Measurements from ENCODE around the gene CELF4.

CELF4 gene

GRCh38 chr18:37539236-37539635 lies 26.4 kb downstream of the CELF4 start:
- Histone ChIP-seq H3K4me1 (ENCODE audit: control insufficient read depth in 2 of 2, insufficient read depth in 2 of 2, low read length in 2 of 2) (no peaks in the 10 kb centered on the region), H3K9me3 (ENCODE audit: control insufficient read depth in 2 of 2, low read length in 2 of 2) (no peaks in the 10 kb centered on the region), H3K4me3 (ENCODE audit: low read length in 2 of 2) (no peak overlapping the region), H3K36me3 (ENCODE audit: control insufficient read depth in 2 of 2, insufficient read depth in 2 of 2, low read length in 2 of 2) (no peaks in the 10 kb centered on the region), H3K9ac (ENCODE audit: low read depth in 1 of 2, low read length in 2 of 2) (no peak overlapping the region), H3K27me3 (ENCODE audit: control insufficient read depth in 2 of 2, insufficient read depth in 2 of 2, low read length in 2 of 2) (peaks cover 14 to 19% of the 10 kb centered on the region in 2 donors), H3K27ac (ENCODE audit: low read depth in 2 of 2, low read length in 2 of 2) (no peak overlapping the region)

DNA sequence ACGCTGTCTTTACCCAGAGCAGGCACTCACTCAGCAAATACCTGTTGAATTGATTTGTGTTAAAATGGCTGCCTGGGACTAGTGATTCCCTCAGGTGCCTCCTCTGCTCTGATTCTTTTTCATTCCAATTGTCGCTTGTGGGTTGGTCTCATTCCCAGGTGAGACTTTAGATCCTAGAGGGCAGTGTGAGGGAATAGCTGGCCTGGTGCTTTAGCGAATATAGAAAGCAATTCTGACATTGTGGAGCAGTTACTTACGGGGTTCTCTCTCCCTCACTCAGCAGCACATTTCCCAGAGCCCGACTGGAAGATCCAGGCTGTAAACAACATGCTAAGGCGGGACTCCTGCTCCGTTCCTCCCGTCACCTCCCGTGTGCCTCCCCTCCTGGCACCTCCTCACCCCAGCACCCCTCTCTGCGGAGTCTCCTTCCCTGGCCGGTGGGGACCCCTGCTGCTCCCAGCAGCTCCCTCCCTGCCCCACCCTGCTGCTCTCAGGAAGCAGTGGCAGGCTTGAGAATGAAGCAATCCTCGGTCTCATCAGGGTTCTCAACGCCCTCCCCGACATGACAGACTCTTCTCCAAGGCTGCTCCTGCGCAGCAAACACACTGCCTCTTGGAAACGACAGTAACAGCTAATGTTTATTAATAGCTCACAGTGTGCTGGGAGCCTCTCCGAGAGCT lies 26.9 kb downstream of the CELF4 start:
- H3K9ac ChIP-seq (ENCODE audit: low read depth in 1 of 2, low read length in 2 of 2): no peak overlapping the region
- H3K4me3 ChIP-seq (ENCODE audit: low read length in 2 of 2): no peak overlapping the region
- H3K27ac ChIP-seq (ENCODE audit: low read depth in 2 of 2, low read length in 2 of 2): no peak overlapping the region
- H3K36me3 ChIP-seq (ENCODE audit: control insufficient read depth in 2 of 2, insufficient read depth in 2 of 2, low read length in 2 of 2): no peaks in the 10 kb centered on the region
- no peaks in the 10 kb centered on the region for H3K9me3 ChIP-seq (ENCODE audit: control insufficient read depth in 2 of 2, low read length in 2 of 2)
- H3K27me3 ChIP-seq (ENCODE audit: control insufficient read depth in 2 of 2, insufficient read depth in 2 of 2, low read length in 2 of 2): peaks cover 14 to 19% of the 10 kb centered on the region in 2 donors
- H3K4me1 ChIP-seq (ENCODE audit: control insufficient read depth in 2 of 2, insufficient read depth in 2 of 2, low read length in 2 of 2): no peaks in the 10 kb centered on the region

- no peaks in the 10 kb centered on the region for H3K36me3 ChIP-seq (ENCODE audit: control insufficient read depth in 2 of 2, insufficient read depth in 2 of 2, low read length in 2 of 2)
- H3K4me3 ChIP-seq (ENCODE audit: low read length in 2 of 2): no peak overlapping the region
- no peak overlapping the region for H3K27ac ChIP-seq (ENCODE audit: low read depth in 2 of 2, low read length in 2 of 2)
- H3K4me1 ChIP-seq (ENCODE audit: control insufficient read depth in 2 of 2, insufficient read depth in 2 of 2, low read length in 2 of 2): no peaks in the 10 kb centered on the region
- no peak overlapping the region for H3K9ac ChIP-seq (ENCODE audit: low read depth in 1 of 2, low read length in 2 of 2)
- H3K9me3 ChIP-seq (ENCODE audit: control insufficient read depth in 2 of 2, low read length in 2 of 2): no peaks in the 10 kb centered on the region
- peaks cover 14 to 19% of the 10 kb centered on the region in 2 donors for H3K27me3 ChIP-seq (ENCODE audit: control insufficient read depth in 2 of 2, insufficient read depth in 2 of 2, low read length in 2 of 2)
Measured at GRCh38 chr18:37537868-37538525, 27.6 kb downstream of the CELF4 start.

- Histone ChIP-seq H3K36me3 (ENCODE audit: control insufficient read depth in 2 of 2, insufficient read depth in 2 of 2, low read length in 2 of 2) (no peaks in the 10 kb centered on the region), H3K9me3 (ENCODE audit: control insufficient read depth in 2 of 2, low read length in 2 of 2) (no peaks in the 10 kb centered on the region), H3K27me3 (ENCODE audit: control insufficient read depth in 2 of 2, insufficient read depth in 2 of 2, low read length in 2 of 2) (peaks cover 14 to 19% of the 10 kb centered on the region in 2 donors), H3K4me3 (ENCODE audit: low read length in 2 of 2) (no peak overlapping the region), H3K9ac (ENCODE audit: low read depth in 1 of 2, low read length in 2 of 2) (no peak overlapping the region), H3K27ac (ENCODE audit: low read depth in 2 of 2, low read length in 2 of 2) (no peak overlapping the region), H3K4me1 (ENCODE audit: control insufficient read depth in 2 of 2, insufficient read depth in 2 of 2, low read length in 2 of 2) (no peaks in the 10 kb centered on the region)
Measured at GRCh38 chr18:37536656-37537055, 28.9 kb downstream of the CELF4 start.

- H3K4me3 ChIP-seq (ENCODE audit: low read length in 2 of 2): no peak overlapping the region
Measured at GRCh38 chr18:37535968-37536367, 29.6 kb downstream of the CELF4 start.

GRCh38 chr18:37534627-37535026 lies 31.0 kb downstream of the CELF4 start:
- no peak overlapping the region for H3K4me3 ChIP-seq (ENCODE audit: low read length in 2 of 2)
- H3K27me3 ChIP-seq (ENCODE audit: control insufficient read depth in 2 of 2, insufficient read depth in 2 of 2, low read length in 2 of 2): peaks cover 12 to 14% of the 10 kb centered on the region in 2 donors
- H3K9me3 ChIP-seq (ENCODE audit: control insufficient read depth in 2 of 2, low read length in 2 of 2): no peaks in the 10 kb centered on the region
- no peak overlapping the region for H3K9ac ChIP-seq (ENCODE audit: low read depth in 1 of 2, low read length in 2 of 2)
- no peaks in the 10 kb centered on the region for H3K36me3 ChIP-seq (ENCODE audit: control insufficient read depth in 2 of 2, insufficient read depth in 2 of 2, low read length in 2 of 2)
- no peak overlapping the region for H3K27ac ChIP-seq (ENCODE audit: low read depth in 2 of 2, low read length in 2 of 2)
- no peaks in the 10 kb centered on the region for H3K4me1 ChIP-seq (ENCODE audit: control insufficient read depth in 2 of 2, insufficient read depth in 2 of 2, low read length in 2 of 2)

More at GRCh38 chr18:37535968-37536367, 29.6 kb downstream of the CELF4 start:
- H3K27me3 ChIP-seq (ENCODE audit: control insufficient read depth in 2 of 2, insufficient read depth in 2 of 2, low read length in 2 of 2): peaks cover 14 to 19% of the 10 kb centered on the region in 2 donors
- no peak overlapping the region for H3K27ac ChIP-seq (ENCODE audit: low read depth in 2 of 2, low read length in 2 of 2)
- H3K36me3 ChIP-seq (ENCODE audit: control insufficient read depth in 2 of 2, insufficient read depth in 2 of 2, low read length in 2 of 2): no peaks in the 10 kb centered on the region
- H3K4me1 ChIP-seq (ENCODE audit: control insufficient read depth in 2 of 2, insufficient read depth in 2 of 2, low read length in 2 of 2): no peaks in the 10 kb centered on the region
- H3K9ac ChIP-seq (ENCODE audit: low read depth in 1 of 2, low read length in 2 of 2): no peak overlapping the region
- H3K9me3 ChIP-seq (ENCODE audit: control insufficient read depth in 2 of 2, low read length in 2 of 2): no peaks in the 10 kb centered on the region

DNA sequence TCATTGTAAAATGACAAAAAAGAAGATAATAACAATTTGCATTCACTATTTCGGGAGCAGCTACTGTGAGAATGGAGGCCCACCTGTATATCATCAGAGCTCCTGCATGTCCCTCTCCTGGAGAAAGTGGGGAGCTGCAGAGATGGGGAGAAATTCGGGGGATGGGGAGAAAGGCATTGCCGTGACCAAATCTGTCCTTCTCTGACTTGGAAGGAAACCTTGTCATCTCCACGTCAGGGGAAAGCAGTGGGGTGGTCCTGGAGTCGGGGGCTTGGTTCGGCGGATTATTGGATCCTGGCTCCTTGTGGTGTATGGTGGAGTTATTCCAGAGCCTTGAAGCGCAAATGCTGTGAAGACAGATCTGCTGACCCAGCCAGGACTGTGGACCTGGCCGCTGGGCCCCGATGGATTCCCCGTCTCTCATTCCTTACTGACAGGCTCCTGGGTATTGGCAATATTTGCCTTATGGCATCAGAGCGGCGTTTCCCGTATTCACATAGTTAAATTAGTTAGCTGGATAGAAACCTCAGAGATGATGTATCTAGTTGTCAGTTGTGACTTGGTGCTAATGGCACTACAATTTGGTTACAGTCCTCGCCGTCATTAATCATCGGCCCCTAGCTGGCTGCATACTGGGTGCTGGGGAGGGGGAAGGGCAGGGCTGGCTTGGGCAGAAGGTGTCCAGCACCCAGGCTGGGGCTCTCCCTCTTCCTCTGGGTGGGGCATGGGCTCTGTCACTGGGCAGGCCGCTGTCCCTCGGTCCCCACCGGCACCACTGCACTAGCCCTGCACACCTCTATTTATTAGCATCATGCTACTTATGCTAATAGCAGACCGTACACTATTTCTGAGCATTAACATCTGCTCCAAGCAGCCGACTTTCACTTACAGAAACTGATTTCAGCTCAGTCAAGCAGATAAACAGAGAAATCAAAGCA lies 31.7 kb downstream of the CELF4 start:
- no peak overlapping the region for H3K9ac ChIP-seq (ENCODE audit: low read depth in 1 of 2, low read length in 2 of 2)
- no peaks in the 10 kb centered on the region for H3K4me1 ChIP-seq (ENCODE audit: control insufficient read depth in 2 of 2, insufficient read depth in 2 of 2, low read length in 2 of 2)
- no peaks in the 10 kb centered on the region for H3K36me3 ChIP-seq (ENCODE audit: control insufficient read depth in 2 of 2, insufficient read depth in 2 of 2, low read length in 2 of 2)
- H3K27ac ChIP-seq (ENCODE audit: low read depth in 2 of 2, low read length in 2 of 2): no peak overlapping the region
- H3K9me3 ChIP-seq (ENCODE audit: control insufficient read depth in 2 of 2, low read length in 2 of 2): no peaks in the 10 kb centered on the region
- peaks cover 12 to 14% of the 10 kb centered on the region in 2 donors for H3K27me3 ChIP-seq (ENCODE audit: control insufficient read depth in 2 of 2, insufficient read depth in 2 of 2, low read length in 2 of 2)
- H3K4me3 ChIP-seq (ENCODE audit: low read length in 2 of 2): no peak overlapping the region

DNA sequence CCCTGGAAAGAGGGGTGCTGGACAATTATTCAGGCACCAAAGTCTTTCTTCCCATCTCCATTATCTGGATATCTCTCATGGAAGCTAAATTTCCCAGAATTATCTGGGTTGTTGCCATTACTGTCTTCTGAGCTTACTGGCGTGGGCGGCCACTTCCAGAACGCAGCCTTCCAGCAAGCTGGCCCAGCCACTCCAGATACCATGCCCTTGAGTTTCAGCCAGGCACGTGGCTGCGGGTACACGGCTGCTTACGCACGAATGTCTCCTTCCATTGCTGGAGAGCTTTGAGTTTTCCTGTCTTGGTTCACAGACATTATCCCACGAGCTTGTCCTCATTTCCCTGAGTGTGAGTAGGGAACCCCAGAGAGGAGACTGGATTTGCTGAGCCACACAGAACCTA lies 32.7 kb downstream of the CELF4 start:
- Histone ChIP-seq H3K9ac (ENCODE audit: low read depth in 1 of 2, low read length in 2 of 2) (no peak overlapping the region), H3K4me3 (ENCODE audit: low read length in 2 of 2) (no peak overlapping the region), H3K4me1 (ENCODE audit: control insufficient read depth in 2 of 2, insufficient read depth in 2 of 2, low read length in 2 of 2) (no peaks in the 10 kb centered on the region), H3K9me3 (ENCODE audit: control insufficient read depth in 2 of 2, low read length in 2 of 2) (no peaks in the 10 kb centered on the region), H3K27ac (ENCODE audit: low read depth in 2 of 2, low read length in 2 of 2) (no peak overlapping the region), H3K36me3 (ENCODE audit: control insufficient read depth in 2 of 2, insufficient read depth in 2 of 2, low read length in 2 of 2) (no peaks in the 10 kb centered on the region), H3K27me3 (ENCODE audit: control insufficient read depth in 2 of 2, insufficient read depth in 2 of 2, low read length in 2 of 2) (peaks cover 6 to 9% of the 10 kb centered on the region in 2 donors)

- no peak overlapping the region for H3K9ac ChIP-seq (ENCODE audit: low read depth in 1 of 2, low read length in 2 of 2)
- H3K4me1 ChIP-seq (ENCODE audit: control insufficient read depth in 2 of 2, insufficient read depth in 2 of 2, low read length in 2 of 2): no peaks in the 10 kb centered on the region
- no peaks in the 10 kb centered on the region for H3K9me3 ChIP-seq (ENCODE audit: control insufficient read depth in 2 of 2, low read length in 2 of 2)
- H3K27ac ChIP-seq (ENCODE audit: low read depth in 2 of 2, low read length in 2 of 2): no peak overlapping the region
- H3K36me3 ChIP-seq (ENCODE audit: control insufficient read depth in 2 of 2, insufficient read depth in 2 of 2, low read length in 2 of 2): no peaks in the 10 kb centered on the region
- H3K27me3 ChIP-seq (ENCODE audit: control insufficient read depth in 2 of 2, insufficient read depth in 2 of 2, low read length in 2 of 2): peaks cover 12% of the 10 kb centered on the region in 2 donors
- H3K4me3 ChIP-seq (ENCODE audit: low read length in 2 of 2): no peak overlapping the region
Measured at GRCh38 chr18:37529863-37530262, 35.7 kb downstream of the CELF4 start.

- Histone ChIP-seq H3K36me3 (ENCODE audit: control insufficient read depth in 2 of 2, insufficient read depth in 2 of 2, low read length in 2 of 2) (no peaks in the 10 kb centered on the region), H3K27me3 (ENCODE audit: control insufficient read depth in 2 of 2, insufficient read depth in 2 of 2, low read length in 2 of 2) (peaks cover 12 to 14% of the 10 kb centered on the region in 2 donors), H3K4me3 (ENCODE audit: low read length in 2 of 2) (no peak overlapping the region), H3K9ac (ENCODE audit: low read depth in 1 of 2, low read length in 2 of 2) (no peak overlapping the region), H3K27ac (ENCODE audit: low read depth in 2 of 2, low read length in 2 of 2) (no peak overlapping the region), H3K9me3 (ENCODE audit: control insufficient read depth in 2 of 2, low read length in 2 of 2) (no peaks in the 10 kb centered on the region), H3K4me1 (ENCODE audit: control insufficient read depth in 2 of 2, insufficient read depth in 2 of 2, low read length in 2 of 2) (no peaks in the 10 kb centered on the region)
Measured at GRCh38 chr18:37529296-37529695, 36.3 kb downstream of the CELF4 start.

Measured in mucosa of rectum (tissue), 2 donors.